T-helper 2 cell treated with Interferon-gamma antibody and Interleukin-4, amounts not matched to agents 5 μg/mL and 100 μg/mL, for 36 hours (primary cell): ENCODE results near the gene TCEAL1.
"Not testable (repeated sequence)": the region's sequence is repeated elsewhere in the genome, so short reads cannot be mapped to it uniquely, and the experiment has no call there.

Experiments
- DNase-seq: peaks from one replicate; pipeline ENCODE4 v3.0.0; 2021; ENCODE audit warnings: low spot score
- H3K27ac Mint-ChIP-seq: one replicate; pipeline ENCODE4 v1.8.0; 2021; ENCODE audit warnings: mild to moderate bottlenecking, mixed read lengths
- H3K27me3 Mint-ChIP-seq: one replicate; pipeline ENCODE4 v1.8.0; 2021; ENCODE audit warnings: low read depth, mixed read lengths
- H3K36me3 Mint-ChIP-seq: one replicate; pipeline ENCODE4 v1.8.0; 2021; ENCODE audit warnings: low read depth, mixed read lengths
- H3K4me1 Mint-ChIP-seq: one replicate; pipeline ENCODE4 v1.8.0; 2021; ENCODE audit warnings: low read depth, mixed read lengths
- H3K4me3 Mint-ChIP-seq: one replicate; pipeline ENCODE4 v1.8.0; 2022; ENCODE audit warnings: mild to moderate bottlenecking, moderate library complexity, mixed read lengths
- H3K9me3 Mint-ChIP-seq: one replicate; pipeline ENCODE4 v1.8.0; 2021; ENCODE audit warnings: mixed read lengths

TCEAL1 gene

GRCh38 chrX:103651151-103651773 is 22.5 kb downstream of the TCEAL1 start:
- no peak overlapping the region for H3K4me3 Mint-ChIP-seq
- H3K27ac Mint-ChIP-seq = no peak overlapping the region
- H3K4me1 Mint-ChIP-seq = no peaks in the 10 kb centered on the region
- peaks cover 15% of the 10 kb centered on the region for H3K27me3 Mint-ChIP-seq
- H3K36me3 Mint-ChIP-seq = no peaks in the 10 kb centered on the region
- no peaks in the 10 kb centered on the region for H3K9me3 Mint-ChIP-seq
- DNase-seq = no peak

DNA sequence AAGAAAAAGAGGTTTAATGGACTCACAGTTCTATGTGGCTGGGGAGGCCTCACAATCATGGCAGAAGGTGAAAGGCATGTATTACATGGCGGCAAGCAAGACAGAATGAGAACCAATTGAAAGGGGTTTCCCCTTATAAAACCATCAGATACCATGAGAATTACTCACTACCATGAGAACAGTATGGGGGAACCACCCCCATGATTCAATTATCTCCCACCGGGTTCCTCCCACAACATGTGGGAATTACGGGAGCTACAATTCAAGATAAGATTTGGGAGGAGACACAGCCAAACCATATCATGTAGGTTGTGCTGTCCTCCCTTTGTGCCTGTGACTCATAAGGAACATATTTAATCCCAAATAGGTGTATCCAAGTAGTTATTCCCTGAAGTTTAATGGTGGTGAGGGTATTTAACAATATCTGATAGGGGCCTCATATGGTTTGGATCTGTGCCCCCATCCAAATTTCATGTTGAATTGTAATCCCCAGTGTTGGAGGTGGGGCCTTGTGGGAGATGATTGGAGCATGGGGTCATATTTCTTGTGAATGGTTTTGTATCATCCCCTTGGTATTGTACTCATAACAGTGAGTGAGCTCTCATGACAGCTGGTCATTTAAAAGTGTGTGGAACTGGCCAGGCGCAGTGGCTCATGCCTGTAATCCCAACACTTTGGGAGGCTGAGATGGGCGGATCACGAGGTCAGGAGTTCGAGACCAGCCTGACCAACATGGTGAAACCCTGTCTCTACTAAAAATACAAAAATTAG is 26.6 kb downstream of the TCEAL1 start:
- H3K4me3 Mint-ChIP-seq, H3K27ac Mint-ChIP-seq, H3K4me1 Mint-ChIP-seq, H3K36me3 Mint-ChIP-seq, H3K9me3 Mint-ChIP-seq, H3K27me3 Mint-ChIP-seq, DNase-seq: not testable (repeated sequence)

DNA sequence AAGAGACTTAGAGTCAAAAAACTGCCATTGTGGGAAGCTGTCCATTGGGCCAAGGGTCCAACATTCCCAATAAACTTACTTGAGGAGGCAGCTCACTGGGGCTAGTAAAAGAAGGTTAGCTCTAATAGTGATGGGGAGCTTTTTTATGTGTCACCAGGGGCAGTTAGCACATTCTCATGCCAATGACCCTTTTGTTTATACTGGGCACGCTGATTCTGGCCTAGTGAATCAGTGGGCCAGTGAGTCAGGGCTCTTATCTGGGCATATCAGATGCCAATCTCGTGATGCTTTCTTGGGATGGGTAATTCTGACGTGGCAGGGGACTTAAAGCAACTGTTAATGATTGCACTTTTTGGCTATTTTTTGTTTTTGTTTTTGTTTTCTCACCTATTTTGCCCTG is 27.8 kb downstream of the TCEAL1 start:
- no peak overlapping the region for H3K27ac Mint-ChIP-seq
- DNase-seq = no peak

DNA sequence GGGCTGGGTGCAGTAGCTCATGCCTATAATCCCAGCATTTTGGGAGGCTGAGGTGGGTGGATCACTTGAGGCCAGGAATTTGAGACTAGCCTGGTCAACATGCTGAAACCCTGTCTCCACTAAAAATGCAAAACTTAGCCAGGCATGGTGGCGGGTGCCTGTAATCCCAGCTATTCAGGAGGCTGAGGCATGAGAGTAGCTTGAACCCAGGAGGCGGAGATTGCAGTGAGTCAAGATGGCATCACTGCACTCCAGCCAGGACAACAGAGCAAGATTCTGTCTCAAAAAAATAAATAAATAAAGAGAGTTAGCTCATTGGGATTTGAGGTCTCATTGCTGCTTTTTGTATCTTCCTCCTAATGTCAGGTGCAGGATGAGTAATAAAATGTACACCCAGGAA is 28.3 kb downstream of the TCEAL1 start:
- H3K36me3 Mint-ChIP-seq, H3K27me3 Mint-ChIP-seq, H3K9me3 Mint-ChIP-seq, DNase-seq, H3K4me3 Mint-ChIP-seq, H3K27ac Mint-ChIP-seq, H3K4me1 Mint-ChIP-seq: not testable (repeated sequence)

More for the DNA sequence above, 27.8 kb downstream of the TCEAL1 start:
- no peaks in the 10 kb centered on the region for H3K27me3 Mint-ChIP-seq
- no peaks in the 10 kb centered on the region for H3K9me3 Mint-ChIP-seq
- H3K4me3 Mint-ChIP-seq = no peak overlapping the region
- H3K4me1 Mint-ChIP-seq = peaks cover 3% of the 10 kb centered on the region
- no peaks in the 10 kb centered on the region for H3K36me3 Mint-ChIP-seq

DNA sequence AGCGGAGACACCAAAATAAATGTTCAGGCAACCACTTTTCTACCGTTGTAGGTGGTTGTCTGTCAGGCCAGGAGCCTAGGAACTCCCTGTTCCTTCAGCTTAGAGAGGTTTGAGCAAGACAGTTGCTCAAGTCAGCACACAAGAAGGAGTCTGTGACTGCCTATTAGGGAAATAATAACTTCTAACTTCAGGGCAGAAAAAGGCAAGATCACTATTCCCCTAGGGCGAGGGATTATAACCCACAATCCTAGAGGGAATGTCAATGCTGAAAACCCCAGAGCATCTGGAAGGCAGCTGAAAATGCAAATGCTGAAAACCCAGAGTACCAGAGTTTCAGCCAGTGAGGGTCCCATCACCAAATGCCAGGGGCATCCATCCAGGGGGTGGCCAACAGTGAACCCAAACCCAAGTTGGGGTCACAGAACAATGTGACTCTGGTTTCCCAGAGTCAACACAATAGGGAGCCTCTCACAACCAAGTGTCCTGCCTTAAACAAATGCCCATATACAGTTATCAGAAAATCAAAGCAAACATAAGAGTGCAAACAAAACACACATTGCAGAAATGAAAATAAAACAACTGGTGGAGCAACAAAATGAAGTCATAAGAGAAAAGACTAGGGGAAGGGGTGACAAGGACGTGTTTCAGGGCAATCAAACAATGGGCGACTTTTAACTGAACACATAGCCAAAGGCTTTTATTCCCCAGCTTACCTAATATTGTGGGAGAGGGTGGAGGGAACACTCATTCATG is 30.1 kb downstream of the TCEAL1 start:
- Mint-ChIP-seq H3K9me3 (no peaks in the 10 kb centered on the region), H3K27ac (no peak overlapping the region), H3K36me3 (no peaks in the 10 kb centered on the region), H3K4me1 (peaks cover 3% of the 10 kb centered on the region), H3K4me3 (no peak overlapping the region), H3K27me3 (peaks cover 9% of the 10 kb centered on the region)
- DNase-seq = no peak

DNA sequence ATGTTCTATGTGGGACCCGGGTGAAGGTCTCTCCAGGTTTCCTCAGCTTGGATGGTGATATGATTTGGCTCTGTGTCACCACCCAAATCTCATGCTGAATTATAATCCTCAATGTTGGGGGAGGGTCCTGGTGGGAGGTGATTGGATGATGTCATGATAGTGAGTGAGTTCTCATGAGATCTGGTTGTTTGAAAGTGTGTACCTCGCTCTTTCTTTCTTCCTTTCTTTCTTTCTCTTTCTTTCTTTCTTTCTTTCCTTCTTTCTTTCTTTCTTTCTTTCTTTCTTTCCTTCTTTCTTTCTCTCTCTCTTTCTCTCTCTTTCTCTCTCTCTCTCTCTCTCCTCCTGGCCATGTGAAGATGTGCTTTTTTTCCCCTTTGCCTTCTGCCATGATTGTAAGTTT is 30.7 kb downstream of the TCEAL1 start:
- not testable (repeated sequence) for H3K27ac Mint-ChIP-seq, DNase-seq, H3K4me3 Mint-ChIP-seq, H3K4me1 Mint-ChIP-seq, H3K9me3 Mint-ChIP-seq, H3K36me3 Mint-ChIP-seq
- peaks cover 15% of the 10 kb centered on the region for H3K27me3 Mint-ChIP-seq

- DNase-seq = no peak
- Mint-ChIP-seq H3K4me1 (no peaks in the 10 kb centered on the region), H3K27ac (no peak overlapping the region), H3K27me3 (peaks cover 23% of the 10 kb centered on the region), H3K9me3 (no peaks in the 10 kb centered on the region), H3K4me3 (no peak overlapping the region), H3K36me3 (no peaks in the 10 kb centered on the region)
These were observed 35.4 kb downstream of the TCEAL1 start for GRCh38 chrX:103663981-103664762.

- Mint-ChIP-seq H3K4me3 (no peak overlapping the region), H3K4me1 (no peaks in the 10 kb centered on the region), H3K27me3 (peaks cover 23% of the 10 kb centered on the region), H3K27ac (no peak overlapping the region), H3K9me3 (no peaks in the 10 kb centered on the region), H3K36me3 (no peaks in the 10 kb centered on the region)
- DNase-seq = no peak
These were observed 37.7 kb downstream of the TCEAL1 start for GRCh38 chrX:103666202-103667107.

DNA sequence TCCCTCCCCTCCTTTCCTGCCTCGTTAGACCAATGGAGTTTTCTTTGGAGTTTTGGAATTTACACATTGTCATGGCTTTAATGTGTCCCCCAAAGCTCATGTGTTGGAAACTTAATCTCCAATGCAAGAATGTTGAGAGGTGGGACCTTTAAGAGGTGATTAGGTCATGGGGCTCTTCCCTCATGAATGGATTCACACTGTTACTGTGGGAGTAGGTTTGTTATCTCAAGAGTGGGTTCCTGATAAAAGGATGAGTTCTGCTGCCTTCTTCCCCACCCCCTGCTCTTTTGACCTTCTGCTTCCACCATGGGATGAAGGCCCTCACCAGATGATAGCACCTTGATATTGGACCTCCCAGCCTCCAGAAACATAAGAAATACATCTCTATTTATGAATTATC is 41.0 kb downstream of the TCEAL1 start:
- no peak for DNase-seq
- H3K27me3 Mint-ChIP-seq = peaks cover 5% of the 10 kb centered on the region
- H3K9me3 Mint-ChIP-seq = no peaks in the 10 kb centered on the region
- no peaks in the 10 kb centered on the region for H3K36me3 Mint-ChIP-seq
- H3K4me1 Mint-ChIP-seq = no peaks in the 10 kb centered on the region
- no peak overlapping the region for H3K27ac Mint-ChIP-seq
- H3K4me3 Mint-ChIP-seq = no peak overlapping the region

- Mint-ChIP-seq H3K9me3 (no peaks in the 10 kb centered on the region), H3K36me3 (peaks cover 33% of the 10 kb centered on the region), H3K27ac (no peak overlapping the region), H3K4me3 (no peak overlapping the region), H3K4me1 (peaks cover 2% of the 10 kb centered on the region), H3K27me3 (no peaks in the 10 kb centered on the region)
- DNase-seq = no peak
These were observed 46.0 kb downstream of the TCEAL1 start for GRCh38 chrX:103674531-103675454.

- Mint-ChIP-seq H3K9me3 (no peaks in the 10 kb centered on the region), H3K27me3 (no peaks in the 10 kb centered on the region), H3K4me3 (no peak overlapping the region), H3K27ac (no peak overlapping the region), H3K4me1 (peaks cover 3% of the 10 kb centered on the region), H3K36me3 (peaks cover 39% of the 10 kb centered on the region)
- no peak for DNase-seq
These were observed 49.6 kb downstream of the TCEAL1 start for GRCh38 chrX:103678199-103678993.
